Esophagus (tissue), 2 donors: ENCODE data around the gene FGGY. TPM values are rescaled to one million over a fixed set of nuclear protein-coding genes. Genes with fewer than 3 reads are reported as not detected.

Source experiments
- H3K27ac ChIP-seq, 2 donors: one replicate each; pipeline ENCODE4 v1.5.1; 2013; ENCODE audit warnings: low read depth in 2 of 2, mild to moderate bottlenecking in 2 of 2, inconsistent platforms in 1 of 2, low read length in 1 of 2, moderate library complexity in 1 of 2
- H3K27me3 ChIP-seq, 2 donors: one replicate each; pipeline ENCODE4 v1.6.1; 2013; ENCODE audit warnings: low read length in 2 of 2, control low read depth in 1 of 2, mild to moderate bottlenecking in 1 of 2; ENCODE audit not compliant: insufficient read depth in 2 of 2, control insufficient read depth in 1 of 2
- H3K36me3 ChIP-seq, 2 donors: one replicate each; pipeline ENCODE4 v1.6.1; 2013; ENCODE audit warnings: low read length in 1 of 2; ENCODE audit not compliant: control insufficient read depth in 2 of 2, insufficient read depth in 2 of 2
- H3K4me1 ChIP-seq, 2 donors: one replicate each; pipeline ENCODE4 v1.6.1; 2013; ENCODE audit warnings: low read length in 1 of 2; ENCODE audit not compliant: control insufficient read depth in 2 of 2, insufficient read depth in 2 of 2
- H3K4me3 ChIP-seq, 2 donors: one replicate each; pipeline ENCODE4 v1.5.1; 2013; ENCODE audit warnings: low read length in 2 of 2, mild to moderate bottlenecking in 2 of 2, low read depth in 1 of 2, moderate library complexity in 1 of 2
- H3K9me3 ChIP-seq, 2 donors: one replicate each; pipeline ENCODE4 v1.6.1; 2013; ENCODE audit warnings: mild to moderate bottlenecking in 2 of 2, low read depth in 1 of 2, low read length in 1 of 2, moderate library complexity in 1 of 2; ENCODE audit not compliant: control insufficient read depth in 2 of 2, insufficient read depth in 1 of 2
- WGBS, 2 donors: extraction: QIAGEN DNeasy Blood & Tissue Kit; methylation state at CpG; one replicate each; pipeline ENCODE4 v1.1.7; 2013; 5-methylcytosine and 5-hydroxymethylcytosine counted together
- polyA plus RNA-seq, 2 donors: library from polyadenylated mRNA; stranded (reverse); fragments of 200-250 nt; gene quantifications; one replicate each; pipeline ENCODE4 v1.2.3, GENCODE V29; 2013
- donor health status: healthy with polysubstance abuse.
- donor health status: Bipolar disorder and iron deficiency.

The FGGY gene
- polyA plus RNA-seq, 2 donors, result 2.4 to 4.4 TPM

GRCh38 chr1:59520194-59520593 lies 223.3 kb downstream of the FGGY start:
- Histone ChIP-seq H3K27ac (no peak overlapping the region), H3K9me3 (no peaks in the 10 kb centered on the region), H3K4me3 (no peak overlapping the region), H3K4me1 (peaks cover 0 to 2% of the 10 kb centered on the region in 2 donors), H3K36me3 (no peaks in the 10 kb centered on the region), H3K27me3 (no peaks in the 10 kb centered on the region)
- WGBS, 2 donors, result 66 to 81% methylated on average over 3 of the region's 3 CpGs

- H3K9me3 ChIP-seq, result no peaks in the 10 kb centered on the region
- H3K4me1 ChIP-seq, result peaks cover 0 to 2% of the 10 kb centered on the region in 2 donors
- no peaks in the 10 kb centered on the region for H3K27me3 ChIP-seq
- peak overlapping the region in 1 of 2 donors; percentile 12 for H3K27ac ChIP-seq
- 68 to 75% methylated on average over 12 of the region's 12 CpGs for WGBS, 2 donors
- H3K4me3 ChIP-seq, result no peak overlapping the region
- no peaks in the 10 kb centered on the region for H3K36me3 ChIP-seq
Measured at GRCh38 chr1:59520827-59521418, 224.0 kb downstream of the FGGY start.

- peaks cover 0 to 2% of the 10 kb centered on the region in 2 donors for H3K4me1 ChIP-seq
- no peaks in the 10 kb centered on the region for H3K36me3 ChIP-seq
- no peaks in the 10 kb centered on the region for H3K9me3 ChIP-seq
- peak overlapping the region in 1 of 2 donors; percentile 12 for H3K27ac ChIP-seq
- 79 to 88% methylated on average over 2 of the region's 2 CpGs for WGBS, 2 donors
- H3K4me3 ChIP-seq, result no peak overlapping the region
- H3K27me3 ChIP-seq, result no peaks in the 10 kb centered on the region
Measured at GRCh38 chr1:59521456-59521855, 224.6 kb downstream of the FGGY start.

- Histone ChIP-seq H3K27me3 (no peaks in the 10 kb centered on the region), H3K9me3 (no peaks in the 10 kb centered on the region), H3K4me3 (no peak overlapping the region), H3K4me1 (peaks cover 0 to 2% of the 10 kb centered on the region in 2 donors), H3K27ac (no peak overlapping the region), H3K36me3 (no peaks in the 10 kb centered on the region)
- WGBS, 2 donors, result 88 to 93% methylated on average over 4 of the region's 4 CpGs
Measured at GRCh38 chr1:59522925-59523505, 226.1 kb downstream of the FGGY start.

- Histone ChIP-seq H3K4me1 (peaks cover 0 to 2% of the 10 kb centered on the region in 2 donors), H3K9me3 (no peaks in the 10 kb centered on the region), H3K36me3 (no peaks in the 10 kb centered on the region), H3K27ac (no peak overlapping the region), H3K27me3 (no peaks in the 10 kb centered on the region), H3K4me3 (no peak overlapping the region)
- 96 to 98% methylated on average over 12 of the region's 12 CpGs for WGBS, 2 donors
Measured at GRCh38 chr1:59523745-59524450, 227.0 kb downstream of the FGGY start.

- WGBS, 2 donors, result 90 to 100% methylated on average over 1 of the region's 1 CpG
- Histone ChIP-seq H3K27ac (no peak overlapping the region), H3K4me3 (no peak overlapping the region), H3K9me3 (no peaks in the 10 kb centered on the region), H3K27me3 (no peaks in the 10 kb centered on the region), H3K4me1 (peaks cover 0 to 2% of the 10 kb centered on the region in 2 donors), H3K36me3 (no peaks in the 10 kb centered on the region)
Measured at GRCh38 chr1:59526240-59526639, 229.3 kb downstream of the FGGY start.

GRCh38 chr1:59528471-59528870 lies 231.6 kb downstream of the FGGY start:
- Histone ChIP-seq H3K36me3 (no peaks in the 10 kb centered on the region), H3K4me3 (no peak overlapping the region), H3K9me3 (no peaks in the 10 kb centered on the region), H3K27me3 (no peaks in the 10 kb centered on the region), H3K4me1 (peaks cover 0 to 2% of the 10 kb centered on the region in 2 donors), H3K27ac (no peak overlapping the region)
- WGBS, 2 donors, result 88 to 93% methylated on average over 3 of the region's 3 CpGs

- no peak overlapping the region for H3K4me3 ChIP-seq
- 94 to 98% methylated on average over 2 of the region's 2 CpGs for WGBS, 2 donors
- H3K27ac ChIP-seq, result no peak overlapping the region
- H3K27me3 ChIP-seq, result no peaks in the 10 kb centered on the region
- peaks cover 0 to 2% of the 10 kb centered on the region in 2 donors for H3K4me1 ChIP-seq
- H3K36me3 ChIP-seq, result no peaks in the 10 kb centered on the region
- no peaks in the 10 kb centered on the region for H3K9me3 ChIP-seq
Measured at GRCh38 chr1:59528900-59529299, 232.0 kb downstream of the FGGY start.

- Histone ChIP-seq H3K27me3 (no peaks in the 10 kb centered on the region), H3K27ac (no peak overlapping the region)
- WGBS, 2 donors, result 90 to 97% methylated on average over 3 of the region's 3 CpGs
Measured at GRCh38 chr1:59530119-59530518, 233.2 kb downstream of the FGGY start.

More at GRCh38 chr1:59530119-59530518, 233.2 kb downstream of the FGGY start:
- H3K36me3 ChIP-seq, result no peaks in the 10 kb centered on the region
- H3K4me3 ChIP-seq, result no peak overlapping the region
- H3K9me3 ChIP-seq, result no peaks in the 10 kb centered on the region
- no peaks in the 10 kb centered on the region for H3K4me1 ChIP-seq
